ENCODE measurements around the gene MRPL47. TPM values are rescaled to one million over a fixed set of nuclear protein-coding genes. Genes with fewer than 3 reads are reported as not detected.
"Not testable (repeated sequence)": the region's sequence is repeated elsewhere in the genome, so short reads cannot be mapped to it uniquely, and the experiment has no call there.

MRPL47 gene
- 34.6 TPM for total RNA-seq
- long read RNA-seq, transcript MRPL47-203 (7 exons, 1,370 nt), result major isoform, 32 of 33 reads
- long read RNA-seq, partial matches to known transcripts, result 0 of 33 reads
- long read RNA-seq, other reads (novel, unspliced or antisense), result 1 of 33 reads

- peak; percentile 96 for DNase-seq (ENCODE audit: low spot score)
Measured at GRCh38 chr3:179604321-179605078, at the start of gene MRPL47, which contains the start of gene NDUFB5. Gene MRPL47, minus strand, starts transcription at chr3:179604638. Its CDS starts 14 bp downstream, at chr3:179604624. Gene NDUFB5, plus strand, starts transcription at chr3:179604794. Its CDS starts 22 bp downstream, at chr3:179604816.

DNA sequence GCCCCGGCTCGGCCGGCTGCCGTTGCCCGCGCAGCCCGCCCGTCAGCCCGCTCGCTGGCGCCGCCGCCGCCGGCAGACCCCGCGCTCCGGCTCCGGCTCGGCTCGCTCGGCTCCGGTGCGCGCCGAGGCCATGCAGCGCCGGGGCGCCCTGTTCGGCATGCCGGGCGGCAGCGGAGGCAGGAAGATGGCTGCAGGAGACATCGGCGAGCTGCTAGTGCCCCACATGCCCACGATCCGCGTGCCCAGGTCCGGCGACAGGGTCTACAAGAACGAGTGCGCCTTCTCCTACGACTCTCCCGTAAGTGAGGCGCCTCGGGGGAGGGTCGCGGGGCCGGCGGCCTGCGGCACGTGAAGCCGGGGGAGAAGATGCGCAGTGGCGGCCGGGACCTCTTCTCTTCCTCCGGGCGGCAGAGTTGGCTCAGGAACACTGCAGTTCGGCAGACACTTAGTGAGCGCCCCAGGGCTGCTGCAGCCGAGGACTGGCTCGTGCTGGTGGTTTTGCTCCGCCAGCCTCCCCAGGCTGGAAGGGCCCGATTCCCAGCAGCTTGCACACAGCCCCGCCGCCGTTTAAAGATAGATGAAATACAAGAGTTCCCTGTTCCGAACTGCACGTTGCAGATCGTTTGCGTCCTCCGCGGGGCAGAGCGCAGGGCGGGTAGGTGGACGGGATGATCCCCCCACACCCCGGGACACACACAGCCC, 48.8 kb upstream of the MRPL47 start:
- peak; percentile 90 for DNase-seq (ENCODE audit: low spot score)

DNA sequence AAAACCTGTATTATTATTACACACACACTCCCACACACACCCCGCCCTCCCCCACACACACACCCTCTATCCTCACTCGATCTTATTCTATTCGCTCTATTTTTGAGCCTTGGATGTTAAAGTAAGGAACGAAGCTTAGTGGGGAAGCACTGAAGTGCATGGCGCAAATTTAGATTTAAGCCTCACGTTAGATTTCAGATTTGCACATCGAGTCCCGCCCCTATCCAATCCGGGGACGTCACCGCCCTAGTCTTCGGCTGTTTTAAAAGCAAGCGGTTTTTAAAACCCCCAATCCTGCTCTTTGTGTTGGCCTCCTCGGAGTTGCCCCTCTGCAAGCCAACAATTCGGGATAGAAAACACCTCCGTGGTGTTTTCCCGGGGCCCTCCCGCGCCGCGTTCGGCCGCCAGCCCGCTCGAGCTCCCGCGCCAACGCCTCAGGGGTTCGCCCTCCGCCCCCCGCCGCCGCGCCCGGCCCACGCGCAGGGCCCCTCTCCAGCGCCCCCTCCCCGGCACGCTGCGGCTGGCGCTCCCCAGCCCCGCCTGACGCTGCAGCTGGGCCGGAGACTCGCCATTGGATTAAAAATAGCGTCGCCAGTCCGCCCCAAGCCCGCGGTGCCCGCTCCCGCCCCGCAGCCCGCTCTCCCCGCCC, 48.1 kb upstream of the MRPL47 start, which contains the start of gene USP13:
Gene USP13, plus strand, starts transcription at position 594 of the 649 bp plus-strand sequence. CDS start 186 bp downstream, outside the sequence.
- DNase-seq (ENCODE audit: low spot score), result peak; percentile 88

GRCh38 chr3:179651687-179652446, 47.4 kb upstream of the MRPL47 start:
- no peak for DNase-seq (ENCODE audit: low spot score)

GRCh38 chr3:179646177-179646576, 41.7 kb upstream of the MRPL47 start:
- DNase-seq (ENCODE audit: low spot score), result no peak

GRCh38 chr3:179643837-179644236, 39.4 kb upstream of the MRPL47 start:
- not testable (repeated sequence) for DNase-seq (ENCODE audit: low spot score)

- no peak for DNase-seq (ENCODE audit: low spot score)
Measured at GRCh38 chr3:179642871-179643270, 38.4 kb upstream of the MRPL47 start.

GRCh38 chr3:179640469-179640868, 36.0 kb upstream of the MRPL47 start:
- DNase-seq (ENCODE audit: low spot score), result no peak

DNA sequence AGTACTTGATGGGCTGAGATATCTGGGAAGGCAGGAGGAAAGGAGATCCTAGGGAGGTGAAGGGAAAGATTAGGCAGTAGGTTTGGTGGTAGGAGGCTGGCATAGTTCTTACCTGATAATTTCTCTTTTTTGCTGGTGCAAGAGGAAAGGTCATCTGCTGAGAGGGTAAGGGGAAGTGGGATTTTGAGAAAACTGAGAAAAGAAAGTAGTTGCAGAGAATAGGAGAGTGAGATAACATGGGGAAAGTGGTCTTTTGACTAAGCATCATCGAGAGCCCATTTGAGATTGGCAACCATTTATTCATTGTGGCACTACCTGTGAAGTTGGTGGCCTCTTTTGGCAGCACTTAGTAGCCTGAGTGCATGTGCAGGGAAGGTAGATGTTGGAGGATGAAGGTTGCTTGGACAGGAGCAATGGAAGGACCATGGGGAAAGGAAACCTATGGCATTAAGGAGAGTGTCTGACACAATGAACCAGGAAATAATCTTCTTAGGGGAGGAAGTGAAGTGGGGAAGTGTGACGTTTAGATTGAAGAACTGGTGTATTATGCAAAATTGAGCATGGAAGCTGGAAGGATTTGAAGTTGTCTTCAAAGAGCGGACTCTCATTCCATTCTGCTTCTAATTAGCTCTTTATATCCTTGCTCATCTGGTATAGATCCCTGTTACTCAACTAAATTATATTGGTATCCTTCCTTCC, 26.5 kb upstream of the MRPL47 start:
- no peak for DNase-seq (ENCODE audit: low spot score)

DNA sequence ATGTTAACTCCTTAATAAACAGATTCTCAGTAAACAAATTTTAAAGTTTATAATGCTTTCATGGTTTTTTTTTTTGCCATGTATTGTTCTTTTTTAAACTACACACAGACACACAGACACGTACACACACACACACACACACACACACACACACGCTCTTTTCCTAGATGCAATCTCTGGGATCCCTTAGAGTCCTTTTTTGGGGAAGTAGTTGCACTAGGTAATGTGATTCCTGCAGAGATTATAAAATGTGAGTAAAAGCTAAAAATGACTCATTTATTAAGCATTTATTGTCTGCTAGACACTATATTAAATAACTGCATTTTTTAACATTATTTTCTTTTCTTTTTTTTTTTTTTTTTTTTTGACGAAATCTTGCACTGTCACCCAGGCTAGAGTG, 20.0 kb upstream of the MRPL47 start:
- DNase-seq (ENCODE audit: low spot score), result no peak

DNA sequence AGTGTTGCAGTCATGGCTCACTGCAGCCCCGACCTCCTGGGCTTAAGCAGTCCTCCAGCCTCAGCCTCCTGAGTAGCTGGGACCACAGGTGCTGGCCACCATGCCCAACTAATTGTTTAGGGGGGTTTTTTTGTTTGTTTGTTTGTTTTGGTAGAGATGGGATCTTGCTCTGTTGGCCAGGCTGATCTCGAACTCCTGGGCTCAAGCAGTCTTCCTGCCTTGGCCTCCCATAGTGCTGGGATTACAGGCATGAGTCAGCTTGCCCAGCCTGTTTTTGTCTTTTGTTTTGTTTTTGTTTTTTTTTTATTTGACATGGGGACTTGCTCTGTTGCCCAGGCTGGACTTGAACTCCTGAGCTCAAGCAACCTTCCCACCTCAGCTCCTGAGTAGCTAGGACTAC, 17.6 kb upstream of the MRPL47 start:
- no peak for DNase-seq (ENCODE audit: low spot score)

- no peak for DNase-seq (ENCODE audit: low spot score)
Measured at GRCh38 chr3:179615458-179616173, 11.2 kb upstream of the MRPL47 start.

- no peak for DNase-seq (ENCODE audit: low spot score)
Measured at GRCh38 chr3:179613807-179614206, 9.4 kb upstream of the MRPL47 start.

DNA sequence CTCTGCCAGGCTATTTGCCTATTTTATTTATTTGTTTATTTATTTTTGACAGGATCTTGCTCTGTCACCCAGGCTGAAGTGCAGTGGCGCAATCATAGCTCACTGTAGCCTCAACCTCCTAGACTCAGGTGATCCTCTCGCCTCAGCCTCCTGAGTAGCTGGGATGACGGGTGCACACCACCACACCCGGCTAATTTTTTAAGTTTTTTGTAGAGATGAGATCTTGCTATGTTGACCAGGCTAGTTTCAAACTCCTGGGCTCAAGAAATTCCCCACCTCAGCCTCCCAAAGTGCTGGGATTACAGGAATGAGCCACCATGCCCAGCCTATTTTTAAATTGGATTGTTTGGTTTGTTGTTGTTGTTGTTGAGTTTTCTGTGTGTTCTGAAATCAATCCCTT, 5.6 kb upstream of the MRPL47 start:
- no peak for DNase-seq (ENCODE audit: low spot score)

- DNase-seq (ENCODE audit: low spot score), result no peak
Measured at GRCh38 chr3:179608931-179609720, 4.7 kb upstream of the MRPL47 start.

GRCh38 chr3:179606534-179607085, 2.2 kb upstream of the MRPL47 start:
- no peak for DNase-seq (ENCODE audit: low spot score)

DNA sequence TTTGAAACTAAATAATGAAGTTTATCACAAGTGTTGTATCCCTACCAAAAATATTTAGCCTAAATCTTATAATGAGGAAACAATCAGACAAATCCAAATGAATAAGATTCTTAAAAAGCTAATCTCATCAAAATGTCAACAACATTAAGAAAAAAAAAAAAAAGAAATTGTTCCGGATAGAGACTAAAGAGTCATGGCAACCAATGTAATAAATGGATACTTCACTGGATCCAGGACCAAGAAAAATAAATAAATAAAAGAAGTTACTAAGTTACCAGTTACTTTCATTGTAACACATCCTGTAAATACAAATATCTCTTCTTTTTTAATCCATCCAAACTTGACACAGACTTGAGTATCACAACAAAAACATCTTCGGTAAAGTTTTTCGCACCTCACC, 607 bp downstream of the MRPL47 start:
- no peak for DNase-seq (ENCODE audit: low spot score)

GRCh38 chr3:179603321-179603720, 1.1 kb downstream of the MRPL47 start:
- no peak for DNase-seq (ENCODE audit: low spot score)
